ENCODE data around the gene MMP26.

Gene MMP26

GRCh38 chr11:4704054-4704789, at the start of gene MMP26:
MMP26 (plus strand) TSS chr11:4704784.
- DNase-seq (ENCODE audit: low read depth in 2 of 2): no peak

DNA sequence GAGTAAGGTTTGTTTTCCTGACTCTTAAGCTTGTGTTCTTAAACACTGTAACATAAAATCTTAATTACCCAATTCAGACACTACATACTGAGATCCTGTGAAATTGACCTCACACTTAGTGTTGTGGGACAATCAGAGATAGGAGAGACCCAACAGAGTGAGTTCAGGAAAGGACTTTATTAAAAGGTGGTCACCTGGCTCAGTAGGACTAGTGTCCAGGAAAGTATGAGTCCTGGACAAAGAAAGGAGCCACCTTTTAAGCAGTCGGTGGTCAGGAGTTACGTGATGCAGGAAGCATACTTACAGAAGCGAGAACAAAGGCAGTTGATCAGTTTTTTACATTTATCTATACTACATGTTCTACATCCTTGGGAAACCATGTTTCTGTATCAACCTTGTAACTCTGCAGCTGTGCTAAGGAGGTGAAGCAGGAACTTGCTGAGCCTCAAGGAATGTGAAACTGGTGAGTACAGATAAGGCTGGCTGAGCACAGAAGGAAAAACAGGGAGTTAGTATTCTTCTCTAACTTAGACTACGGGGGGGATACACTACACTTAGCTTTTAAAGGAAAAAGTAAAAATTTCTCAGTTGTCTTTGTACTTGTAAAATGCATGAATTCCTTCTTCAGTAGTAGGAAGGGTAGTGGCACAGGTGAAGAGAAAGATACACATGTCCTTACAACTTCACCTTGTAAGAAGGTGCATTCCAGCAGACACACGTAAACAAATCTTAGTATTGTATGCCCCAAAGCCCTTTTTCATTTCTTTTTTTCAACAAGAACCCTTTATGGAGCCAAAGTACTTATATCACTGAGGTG, 45.7 kb upstream of the MMP26 start:
- DNase-seq (ENCODE audit: low read depth in 2 of 2): no peak

GRCh38 chr11:4662876-4663275, 41.7 kb upstream of the MMP26 start:
- DNase-seq (ENCODE audit: low read depth in 2 of 2): no peak

- no peak for DNase-seq (ENCODE audit: low read depth in 2 of 2)
These were observed 40.4 kb upstream of the MMP26 start for GRCh38 chr11:4664183-4664582.

DNA sequence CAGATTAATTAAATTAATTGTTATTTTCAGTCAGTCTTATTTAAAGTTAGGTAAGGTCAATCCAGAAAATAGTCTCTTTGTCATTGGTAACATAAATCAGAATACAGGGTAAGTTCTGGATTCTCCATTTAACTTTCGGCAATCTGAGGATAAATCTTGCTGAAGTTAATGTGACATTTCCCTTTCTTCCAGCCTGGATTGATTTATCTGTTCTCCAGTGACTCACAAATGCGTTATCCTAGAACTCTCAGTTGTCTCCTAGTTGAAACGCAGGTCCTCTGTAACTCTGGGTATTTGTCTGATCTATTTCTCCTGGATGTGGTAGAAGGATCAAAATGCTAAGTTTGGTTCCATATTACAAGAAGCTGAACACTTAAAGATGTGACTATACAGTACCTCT, 39.8 kb upstream of the MMP26 start:
- DNase-seq (ENCODE audit: low read depth in 2 of 2): no peak

- DNase-seq (ENCODE audit: low read depth in 2 of 2): no peak
These were observed 39.2 kb upstream of the MMP26 start for GRCh38 chr11:4665424-4665823.

- no peak for DNase-seq (ENCODE audit: low read depth in 2 of 2)
These were observed 32.8 kb upstream of the MMP26 start for GRCh38 chr11:4671741-4672140.

- peak in 1 of 2 experiments; percentile 11 for DNase-seq (ENCODE audit: low read depth in 2 of 2)
These were observed 32.1 kb upstream of the MMP26 start for GRCh38 chr11:4672470-4672869.

- no peak for DNase-seq (ENCODE audit: low read depth in 2 of 2)
These were observed 30.8 kb upstream of the MMP26 start for GRCh38 chr11:4673781-4674180.

DNA sequence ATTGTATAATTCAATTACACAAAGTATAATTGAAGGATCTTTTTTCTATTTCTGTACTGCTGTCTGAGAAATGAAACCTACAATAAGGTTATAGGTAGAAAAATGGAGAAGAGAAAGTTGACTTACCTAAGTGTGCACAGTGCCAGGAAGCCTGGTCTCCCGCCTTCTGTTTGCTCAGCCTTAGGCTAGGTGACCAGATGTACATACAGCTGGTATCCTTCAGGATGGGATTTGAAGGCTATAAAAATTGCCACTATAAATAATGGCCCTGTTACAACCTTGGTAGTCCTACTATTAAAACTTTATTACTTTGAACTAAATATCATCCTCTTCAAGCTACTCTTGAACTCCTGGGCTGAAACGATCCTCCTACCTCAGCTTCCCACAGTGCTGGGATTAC, 26.6 kb upstream of the MMP26 start:
- DNase-seq (ENCODE audit: low read depth in 2 of 2): no peak

DNA sequence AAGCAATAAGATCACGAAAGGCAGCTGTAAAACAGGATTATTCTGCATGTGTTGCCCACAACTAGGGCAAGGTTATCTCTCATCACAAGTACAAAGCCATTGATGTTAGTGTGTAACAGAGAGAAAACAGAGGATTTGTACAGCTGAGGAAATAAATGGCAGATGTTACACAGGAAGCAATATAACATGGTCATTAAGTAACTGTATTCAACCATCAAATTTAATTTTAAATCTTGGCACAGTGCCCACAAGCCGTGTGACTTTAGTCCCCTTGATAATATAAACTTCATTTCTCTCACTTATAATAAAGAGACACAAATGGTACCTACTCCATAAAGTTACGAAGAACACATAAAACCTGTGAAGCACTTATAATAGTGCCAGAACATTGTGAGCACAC, 24.2 kb upstream of the MMP26 start:
- DNase-seq (ENCODE audit: low read depth in 2 of 2): no peak

DNA sequence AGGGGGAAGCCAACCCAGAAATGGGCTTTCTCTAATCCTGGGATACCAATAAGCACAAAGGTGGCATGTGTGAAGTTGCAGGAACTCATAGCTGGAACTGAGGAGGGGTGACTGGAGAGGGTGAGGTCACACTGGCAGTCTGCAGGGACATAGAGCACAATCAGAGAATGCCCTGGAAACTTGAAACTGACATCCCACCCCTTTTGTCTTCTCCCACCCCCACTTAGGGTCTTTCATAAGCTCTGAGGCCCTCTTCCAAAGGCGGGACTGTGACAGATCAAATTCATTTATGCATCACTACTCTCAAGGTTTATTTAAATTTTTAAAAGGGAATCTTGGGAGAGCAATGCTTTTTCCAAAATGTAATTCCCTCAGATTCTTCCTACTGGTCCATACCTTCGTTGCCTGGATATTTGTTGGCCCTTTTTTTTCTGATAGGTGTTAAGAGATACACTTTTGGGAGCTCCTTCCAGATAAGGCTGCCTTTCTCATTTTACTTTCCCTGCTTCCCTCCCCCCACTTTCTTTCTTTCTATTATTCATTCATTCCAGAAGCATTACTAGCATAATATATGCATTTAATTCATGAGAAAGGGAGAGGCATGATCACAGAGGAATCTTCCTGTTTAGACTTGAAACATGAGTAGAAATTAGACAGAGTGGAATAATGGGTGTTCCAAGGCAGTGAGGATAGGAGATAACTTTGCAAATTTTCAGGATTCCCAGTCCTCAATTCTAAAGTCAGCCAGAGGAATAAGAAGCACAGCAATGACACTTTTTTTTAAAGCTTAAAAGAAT, 21.8 kb upstream of the MMP26 start:
- DNase-seq (ENCODE audit: low read depth in 2 of 2): peak; percentile 7 to 20

DNA sequence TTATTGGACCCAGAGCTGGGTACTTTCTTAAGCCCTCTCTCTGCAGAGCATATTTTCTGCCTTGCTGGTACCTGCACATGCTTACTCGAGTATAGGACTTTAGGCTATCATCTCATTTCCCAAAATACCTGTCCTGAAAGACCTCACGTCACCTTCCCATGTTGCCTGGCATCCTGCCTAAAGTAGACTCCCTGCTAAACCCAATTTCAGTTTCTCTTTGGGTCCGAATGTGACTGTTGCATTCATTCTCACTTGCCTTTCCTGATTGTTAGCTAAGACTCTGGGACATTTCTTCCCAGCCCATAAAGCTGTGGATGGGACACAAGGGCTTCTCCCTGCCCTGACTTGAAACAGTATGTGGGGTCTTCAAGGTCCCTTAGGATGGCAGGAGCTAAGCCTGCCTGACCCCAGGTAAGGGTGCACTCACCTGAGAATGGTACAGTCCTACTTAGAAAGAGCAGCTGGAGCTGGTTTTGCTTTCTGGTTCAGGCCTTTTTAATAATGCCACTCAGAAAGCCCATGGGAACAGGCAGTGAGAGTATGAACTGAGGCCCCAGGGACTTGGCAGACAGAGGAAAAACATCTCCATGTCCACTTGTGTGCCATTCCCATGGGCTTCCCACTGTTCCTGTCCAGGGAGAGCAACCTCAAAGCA, 19.8 kb upstream of the MMP26 start:
- no peak for DNase-seq (ENCODE audit: low read depth in 2 of 2)

GRCh38 chr11:4695442-4695841, 9.1 kb upstream of the MMP26 start:
- no peak for DNase-seq (ENCODE audit: low read depth in 2 of 2)

GRCh38 chr11:4697585-4697984, 7.0 kb upstream of the MMP26 start, which contains the start of gene OR51E2:
OR51E2 (minus strand) TSS chr11:4697853; CDS start chr11:4682711, 15,142 bp downstream.
- DNase-seq (ENCODE audit: low read depth in 2 of 2): no peak

DNA sequence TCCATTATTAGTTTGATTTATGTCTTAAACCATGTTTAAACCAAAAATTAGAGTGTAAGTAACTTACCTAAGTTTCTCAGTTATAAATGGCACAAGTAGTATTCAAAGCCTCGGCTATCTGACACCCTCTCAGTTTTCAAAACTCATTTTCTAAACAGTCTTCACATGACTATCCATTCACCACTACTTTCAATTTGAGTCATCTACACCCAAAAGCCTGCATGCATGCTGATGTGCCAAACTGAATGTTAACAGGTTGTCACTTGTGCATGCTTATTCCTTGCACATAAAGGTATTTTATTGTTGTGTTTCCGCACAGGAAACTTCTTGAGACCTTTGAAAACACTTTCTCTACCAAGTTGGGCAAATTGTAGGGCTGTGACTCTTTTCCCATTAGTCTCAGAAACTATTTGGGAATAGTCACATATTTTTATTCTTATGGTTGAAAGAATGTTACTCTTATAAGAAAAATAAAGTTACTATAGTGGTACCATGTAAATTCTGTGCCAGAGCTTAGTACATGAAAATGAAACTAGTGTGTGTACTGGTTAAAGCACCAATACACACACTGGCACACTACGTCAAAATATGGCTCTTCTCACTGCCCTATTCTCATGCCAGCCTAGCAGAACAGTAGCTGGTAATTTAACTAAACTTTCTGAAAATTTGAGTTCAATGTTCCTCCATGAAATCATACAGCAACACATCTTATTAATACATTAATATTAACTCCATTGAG, 4.7 kb upstream of the MMP26 start:
- DNase-seq (ENCODE audit: low read depth in 2 of 2): no peak

- no peak for DNase-seq (ENCODE audit: low read depth in 2 of 2)
These were observed 4.2 kb upstream of the MMP26 start for GRCh38 chr11:4700436-4700820.

GRCh38 chr11:4704790-4705334, 278 bp downstream of the MMP26 start:
- DNase-seq (ENCODE audit: low read depth in 2 of 2): no peak

DNA sequence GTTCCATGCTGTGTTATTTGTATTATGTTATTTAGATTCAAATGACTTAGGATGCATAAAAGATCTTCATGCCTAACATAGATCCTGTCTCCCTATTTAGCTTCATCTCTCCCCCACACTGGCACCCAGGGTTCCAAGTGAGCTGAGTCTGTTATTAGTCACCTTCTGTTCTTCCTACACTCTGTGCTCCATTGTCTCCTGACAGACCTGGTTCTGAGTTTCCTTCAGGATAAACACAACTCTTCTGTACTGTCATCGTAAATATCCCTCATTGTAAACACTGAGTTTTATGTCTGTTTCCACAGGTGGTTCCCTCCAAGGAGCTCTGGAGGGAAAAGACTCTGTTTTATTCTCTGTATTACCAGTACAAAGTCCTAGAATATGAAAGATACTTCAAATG, 8.7 kb downstream of the MMP26 start:
- no peak for DNase-seq (ENCODE audit: low read depth in 2 of 2)

- no peak for DNase-seq (ENCODE audit: low read depth in 2 of 2)
These were observed 9.7 kb downstream of the MMP26 start for GRCh38 chr11:4714300-4714699.
